ENCODE data around the gene TDP1.

Gene TDP1

DNA sequence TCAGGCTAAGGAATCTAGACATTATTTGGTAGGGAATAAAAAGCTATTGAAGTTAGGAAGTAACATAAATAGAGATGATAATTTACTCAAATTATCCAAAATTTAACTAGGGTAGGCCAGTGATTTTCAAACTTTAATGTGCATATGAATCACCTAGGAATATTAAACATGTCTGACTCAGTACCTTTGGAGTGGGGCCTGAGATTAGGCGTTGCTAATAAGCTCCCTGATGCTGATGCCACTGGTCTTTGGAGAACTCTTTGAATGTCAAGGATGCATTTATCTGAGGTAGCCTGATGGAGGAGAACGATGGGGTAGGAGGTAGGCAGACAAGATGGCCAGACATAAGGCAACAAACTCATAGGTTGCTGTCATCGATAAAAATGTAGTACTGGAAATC, 34.4 kb upstream of the TDP1 start:
- no peak overlapping the region for H3K4me2 ChIP-seq (ENCODE audit: low read length)
- TF ChIP-seq EZH2 (IDR thresholded peaks at IDR 0.05; ENCODE audit: borderline replicate concordance, low read length): no peak
- TF ChIP-seq, protein P1, sequence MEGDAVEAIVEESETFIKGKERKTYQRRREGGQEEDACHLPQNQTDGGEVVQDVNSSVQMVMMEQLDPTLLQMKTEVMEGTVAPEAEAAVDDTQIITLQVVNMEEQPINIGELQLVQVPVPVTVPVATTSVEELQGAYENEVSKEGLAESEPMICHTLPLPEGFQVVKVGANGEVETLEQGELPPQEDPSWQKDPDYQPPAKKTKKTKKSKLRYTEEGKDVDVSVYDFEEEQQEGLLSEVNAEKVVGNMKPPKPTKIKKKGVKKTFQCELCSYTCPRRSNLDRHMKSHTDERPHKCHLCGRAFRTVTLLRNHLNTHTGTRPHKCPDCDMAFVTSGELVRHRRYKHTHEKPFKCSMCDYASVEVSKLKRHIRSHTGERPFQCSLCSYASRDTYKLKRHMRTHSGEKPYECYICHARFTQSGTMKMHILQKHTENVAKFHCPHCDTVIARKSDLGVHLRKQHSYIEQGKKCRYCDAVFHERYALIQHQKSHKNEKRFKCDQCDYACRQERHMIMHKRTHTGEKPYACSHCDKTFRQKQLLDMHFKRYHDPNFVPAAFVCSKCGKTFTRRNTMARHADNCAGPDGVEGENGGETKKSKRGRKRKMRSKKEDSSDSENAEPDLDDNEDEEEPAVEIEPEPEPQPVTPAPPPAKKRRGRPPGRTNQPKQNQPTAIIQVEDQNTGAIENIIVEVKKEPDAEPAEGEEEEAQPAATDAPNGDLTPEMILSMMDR (IDR thresholded peaks at IDR 0.05; ENCODE audit: low read length): no peak

DNA sequence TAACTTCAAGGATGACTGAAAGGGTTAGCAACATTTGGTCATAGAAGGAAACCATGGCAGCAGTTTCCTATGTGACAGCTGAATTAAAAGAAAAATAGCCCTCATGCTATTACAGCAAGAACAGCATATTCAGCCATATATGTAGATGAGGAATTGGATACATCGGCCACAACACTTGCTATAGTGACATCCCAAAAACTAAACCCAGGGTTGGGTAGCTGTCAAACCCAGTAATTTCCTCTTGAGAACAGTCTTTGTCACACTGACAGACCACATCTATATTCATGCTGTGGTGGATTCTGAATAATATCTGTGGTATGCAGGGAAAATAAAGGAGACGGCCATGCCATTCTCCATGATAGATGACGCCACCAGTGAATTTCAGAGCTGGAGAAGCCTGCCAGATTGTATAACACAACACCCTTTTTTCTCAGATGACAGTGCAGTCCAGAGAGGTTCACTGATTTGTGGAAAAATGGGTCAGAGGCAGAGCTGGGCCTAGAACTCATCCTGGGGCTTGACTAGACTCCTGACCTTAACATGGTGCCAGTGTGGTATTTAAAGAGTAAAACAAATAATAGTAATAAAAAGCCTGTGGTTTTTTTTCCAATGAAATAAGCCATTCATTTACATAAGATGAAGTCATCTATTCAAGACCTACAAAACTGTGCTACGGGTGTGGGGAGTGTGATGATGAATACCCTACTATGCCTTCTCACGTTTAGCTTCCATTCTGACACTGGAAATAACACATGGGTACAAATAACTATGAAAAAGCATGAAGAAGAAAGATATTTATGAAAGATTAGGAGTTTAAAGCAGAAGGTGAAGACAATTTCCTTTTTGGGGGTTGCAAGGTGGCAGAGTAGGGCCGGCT, 33.5 kb upstream of the TDP1 start:
- no peaks in the 10 kb centered on the region for H3K4me1 ChIP-seq (ENCODE audit: insufficient read depth, low read length, severe bottlenecking)
- no peaks in the 10 kb centered on the region for H4K20me1 ChIP-seq (ENCODE audit: insufficient read depth, low read length)
- no peaks in the 10 kb centered on the region for H3K79me2 ChIP-seq (ENCODE audit: insufficient read depth, low read length)
- TF ChIP-seq EZH2 (IDR thresholded peaks at IDR 0.05; ENCODE audit: borderline replicate concordance, low read length): no peak
- TF ChIP-seq, protein P1 (IDR thresholded peaks at IDR 0.05; ENCODE audit: low read length): no peak
- H3K4me2 ChIP-seq (ENCODE audit: low read length): no peak overlapping the region
- H3K9me3 ChIP-seq (ENCODE audit: low read length): no peaks in the 10 kb centered on the region
- no peaks in the 10 kb centered on the region for H3K9me2 ChIP-seq (ENCODE audit: low read depth, low read length)
- no peaks in the 10 kb centered on the region for H3F3A ChIP-seq (ENCODE audit: insufficient read depth, low read length)
- H3K4me3 ChIP-seq (ENCODE audit: low read depth, low read length, poor library complexity, severe bottlenecking): no peak overlapping the region
- H3K36me3 ChIP-seq (ENCODE audit: insufficient read depth, low read length): peaks cover 10% of the 10 kb centered on the region; the same call in 1 of the 2 replicates
- H3K27me3 ChIP-seq (ENCODE audit: insufficient read depth, low read length): no peaks in the 10 kb centered on the region
- no peak overlapping the region for H3K9ac ChIP-seq (ENCODE audit: low read length)
- no peak overlapping the region for H3K27ac ChIP-seq (ENCODE audit: low read depth, low read length, poor library complexity, severe bottlenecking)
- no peak overlapping the region for H2AFZ ChIP-seq (ENCODE audit: low read length)

More for the DNA sequence above, 34.4 kb upstream of the TDP1 start:
- Histone ChIP-seq H3K27me3 (ENCODE audit: insufficient read depth, low read length) (no peaks in the 10 kb centered on the region), H3K9me2 (ENCODE audit: low read depth, low read length) (no peaks in the 10 kb centered on the region), H3F3A (ENCODE audit: insufficient read depth, low read length) (no peaks in the 10 kb centered on the region), H3K27ac (ENCODE audit: low read depth, low read length, poor library complexity, severe bottlenecking) (no peak overlapping the region), H3K9me3 (ENCODE audit: low read length) (no peaks in the 10 kb centered on the region), H3K36me3 (ENCODE audit: insufficient read depth, low read length) (peaks cover 10% of the 10 kb centered on the region; the same call in 1 of the 2 replicates), H3K79me2 (ENCODE audit: insufficient read depth, low read length) (no peaks in the 10 kb centered on the region), H3K4me3 (ENCODE audit: low read depth, low read length, poor library complexity, severe bottlenecking) (no peak overlapping the region), H3K9ac (ENCODE audit: low read length) (no peak overlapping the region), H2AFZ (ENCODE audit: low read length) (no peak overlapping the region), H3K4me1 (ENCODE audit: insufficient read depth, low read length, severe bottlenecking) (no peaks in the 10 kb centered on the region), H4K20me1 (ENCODE audit: insufficient read depth, low read length) (no peaks in the 10 kb centered on the region)

DNA sequence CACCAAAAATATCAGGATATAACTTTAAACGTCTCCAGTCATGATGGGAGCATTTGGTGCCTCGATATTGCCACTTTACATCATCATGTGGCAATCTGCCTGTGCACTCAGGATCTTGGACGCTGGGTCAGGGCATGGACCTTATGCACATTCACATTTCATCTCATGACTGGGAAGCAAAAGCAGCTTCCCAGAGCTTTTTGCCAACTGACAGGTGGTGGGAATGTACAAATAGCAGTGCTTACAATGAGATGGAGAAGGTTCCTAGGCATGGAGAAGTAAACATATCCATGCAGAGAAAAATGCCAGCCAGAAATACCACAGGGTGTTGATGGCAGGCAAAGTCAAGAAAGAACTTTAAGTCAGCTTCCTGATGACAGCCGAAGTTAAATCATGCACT, 31.5 kb upstream of the TDP1 start:
- Histone ChIP-seq H3K4me3 (ENCODE audit: low read depth, low read length, poor library complexity, severe bottlenecking) (no peak overlapping the region), H3K4me1 (ENCODE audit: insufficient read depth, low read length, severe bottlenecking) (no peaks in the 10 kb centered on the region), H2AFZ (ENCODE audit: low read length) (no peak overlapping the region), H3K27ac (ENCODE audit: low read depth, low read length, poor library complexity, severe bottlenecking) (no peak overlapping the region), H3K9me3 (ENCODE audit: low read length) (no peaks in the 10 kb centered on the region), H3F3A (ENCODE audit: insufficient read depth, low read length) (no peaks in the 10 kb centered on the region), H3K36me3 (ENCODE audit: insufficient read depth, low read length) (peaks cover 10% of the 10 kb centered on the region; the same call in 1 of the 2 replicates), H3K79me2 (ENCODE audit: insufficient read depth, low read length) (no peaks in the 10 kb centered on the region), H3K9me2 (ENCODE audit: low read depth, low read length) (no peaks in the 10 kb centered on the region), H3K4me2 (ENCODE audit: low read length) (no peak overlapping the region), H4K20me1 (ENCODE audit: insufficient read depth, low read length) (no peaks in the 10 kb centered on the region), H3K9ac (ENCODE audit: low read length) (no peak overlapping the region), H3K27me3 (ENCODE audit: insufficient read depth, low read length) (no peaks in the 10 kb centered on the region)
- TF ChIP-seq EZH2 (IDR thresholded peaks at IDR 0.05; ENCODE audit: borderline replicate concordance, low read length): no peak
- TF ChIP-seq, protein P1 (IDR thresholded peaks at IDR 0.05; ENCODE audit: low read length): no peak

All from OCI-LY1 (cell line).